Upper lobe of right lung (tissue), 1 donor: ENCODE measurements around the gene TMEM253. TPM values are rescaled to one million over a fixed set of nuclear protein-coding genes. Genes with fewer than 3 reads are reported as not detected.

Source experiments
- ATAC-seq: fragments of 200-7000 bp; cut with Tn5 transposase; one replicate; pipeline ENCODE4 v1.9.1; 2020; ENCODE audit warnings: mild to moderate bottlenecking, moderate library complexity
- DNase-seq: peaks from one replicate; pipeline ENCODE4 v3.0.0-alpha.2; 2020
- H3K27ac ChIP-seq: fragments of 200-600 bp; one replicate; pipeline ENCODE4 v1.8.0; 2022
- H3K27me3 ChIP-seq: fragments of 200-600 bp; one replicate; pipeline ENCODE4 v1.8.0; 2022; ENCODE audit warnings: mild to moderate bottlenecking
- H3K36me3 ChIP-seq: fragments of 200-600 bp; one replicate; pipeline ENCODE4 v1.8.0; 2022
- H3K4me1 ChIP-seq: fragments of 200-600 bp; one replicate; pipeline ENCODE4 v1.8.0; 2022
- H3K4me3 ChIP-seq: fragments of 200-600 bp; one replicate; pipeline ENCODE4 v1.8.0; 2022; ENCODE audit warnings: mild to moderate bottlenecking
- H3K9me3 ChIP-seq: fragments of 200-600 bp; one replicate; pipeline ENCODE4 v1.8.0; 2022
- intact Hi-C: fragments of 100-400 bp; cut with DNase I; formaldehyde crosslinking; loops from one replicate; pipeline ENCODE4 v1.11.0; 2022
- total RNA-seq: library from RNA; stranded (reverse); fragmentation: NEBNext Ultra II Directional; extraction: Animal tissue kit (Norgen Biotek cat#: 25700); gene quantifications from one replicate; pipeline ENCODE4 v1.2.1, GENCODE V29; 2021
- TF ChIP-seq, protein P1 (sequence below): fragments of 200-600 bp; IDR thresholded peaks from one replicate; pipeline ENCODE4 v1.8.0; 2022; ENCODE audit warnings: antibody characterized with exemption
- donor health status: DM: no; HTN: yes; CAD: no; lungs with severe emphysema.

Gene TMEM253
- total RNA-seq, 1 donor from 2014 or later: 0.67 TPM

GRCh38 chr14:21072781-21073339, 28.0 kb upstream of the TMEM253 start:
- Histone ChIP-seq H3K4me3 (no peak overlapping the region), H3K36me3 (peaks cover 18% of the 10 kb centered on the region), H3K9me3 (no peaks in the 10 kb centered on the region), H3K27ac (no peak overlapping the region), H3K4me1 (peaks cover 26% of the 10 kb centered on the region), H3K27me3 (no peaks in the 10 kb centered on the region)
- TF ChIP-seq, protein P1, sequence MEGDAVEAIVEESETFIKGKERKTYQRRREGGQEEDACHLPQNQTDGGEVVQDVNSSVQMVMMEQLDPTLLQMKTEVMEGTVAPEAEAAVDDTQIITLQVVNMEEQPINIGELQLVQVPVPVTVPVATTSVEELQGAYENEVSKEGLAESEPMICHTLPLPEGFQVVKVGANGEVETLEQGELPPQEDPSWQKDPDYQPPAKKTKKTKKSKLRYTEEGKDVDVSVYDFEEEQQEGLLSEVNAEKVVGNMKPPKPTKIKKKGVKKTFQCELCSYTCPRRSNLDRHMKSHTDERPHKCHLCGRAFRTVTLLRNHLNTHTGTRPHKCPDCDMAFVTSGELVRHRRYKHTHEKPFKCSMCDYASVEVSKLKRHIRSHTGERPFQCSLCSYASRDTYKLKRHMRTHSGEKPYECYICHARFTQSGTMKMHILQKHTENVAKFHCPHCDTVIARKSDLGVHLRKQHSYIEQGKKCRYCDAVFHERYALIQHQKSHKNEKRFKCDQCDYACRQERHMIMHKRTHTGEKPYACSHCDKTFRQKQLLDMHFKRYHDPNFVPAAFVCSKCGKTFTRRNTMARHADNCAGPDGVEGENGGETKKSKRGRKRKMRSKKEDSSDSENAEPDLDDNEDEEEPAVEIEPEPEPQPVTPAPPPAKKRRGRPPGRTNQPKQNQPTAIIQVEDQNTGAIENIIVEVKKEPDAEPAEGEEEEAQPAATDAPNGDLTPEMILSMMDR: no peak
- DNase-seq (no peak), ATAC-seq (no peak)
- intact Hi-C loops: no loop called here

- no peaks in the 10 kb centered on the region for H3K27me3 ChIP-seq
- ATAC-seq (no peak), DNase-seq (no peak)
- no peak overlapping the region for H3K27ac ChIP-seq
- H3K36me3 ChIP-seq: peaks cover 27% of the 10 kb centered on the region
- H3K4me1 ChIP-seq: peaks cover 21% of the 10 kb centered on the region
- H3K9me3 ChIP-seq: no peaks in the 10 kb centered on the region
- TF ChIP-seq, protein P1: no peak
- no peak overlapping the region for H3K4me3 ChIP-seq
- intact Hi-C loops: no loop called here
Measured at GRCh38 chr14:21073921-21074320, 26.9 kb upstream of the TMEM253 start.

DNA sequence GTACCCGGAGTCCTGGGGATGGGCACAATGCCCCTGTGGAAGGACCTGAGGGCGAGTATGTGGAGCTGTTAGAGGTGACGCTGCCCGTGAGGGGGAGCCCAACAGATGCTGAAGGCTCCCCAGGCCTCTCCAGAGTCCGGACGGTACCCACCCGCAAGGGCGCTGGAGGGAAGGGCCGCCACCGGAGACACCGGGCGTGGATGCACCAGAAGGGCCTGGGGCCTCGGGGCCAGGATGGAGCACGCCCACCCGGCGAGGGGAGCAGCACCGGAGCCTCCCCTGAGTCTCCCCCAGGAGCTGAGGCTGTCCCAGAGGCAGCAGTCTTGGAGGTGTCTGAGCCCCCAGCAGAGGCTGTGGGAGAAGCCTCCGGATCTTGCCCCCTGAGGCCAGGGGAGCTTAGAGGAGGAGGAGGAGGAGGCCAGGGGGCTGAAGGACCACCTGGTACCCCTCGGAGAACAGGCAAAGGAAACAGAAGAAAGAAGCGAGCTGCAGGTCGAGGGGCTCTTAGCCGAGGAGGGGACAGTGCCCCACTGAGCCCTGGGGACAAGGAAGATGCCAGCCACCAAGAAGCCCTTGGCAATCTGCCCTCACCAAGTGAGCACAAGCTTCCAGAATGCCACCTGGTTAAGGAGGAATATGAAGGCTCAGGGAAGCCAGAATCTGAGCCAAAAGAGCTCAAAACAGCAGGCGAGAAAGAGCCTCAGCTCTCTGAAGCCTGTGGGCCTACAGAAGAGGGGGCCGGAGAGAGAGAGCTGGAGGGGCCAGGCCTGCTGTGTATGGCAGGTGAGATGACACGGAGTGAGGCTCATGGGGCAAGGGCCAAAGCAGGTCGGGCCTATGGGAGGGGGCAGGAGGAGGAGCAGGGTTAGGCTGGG, 26.2 kb upstream of the TMEM253 start:
- intact Hi-C loops: no loop called here
- TF ChIP-seq, protein P1: no peak
- no peak overlapping the region for H3K4me3 ChIP-seq
- H3K9me3 ChIP-seq: no peaks in the 10 kb centered on the region
- no peak overlapping the region for H3K27ac ChIP-seq
- no peaks in the 10 kb centered on the region for H3K27me3 ChIP-seq
- H3K36me3 ChIP-seq: peaks cover 34% of the 10 kb centered on the region
- DNase-seq (no peak), ATAC-seq (no peak)
- H3K4me1 ChIP-seq: peaks cover 14% of the 10 kb centered on the region

DNA sequence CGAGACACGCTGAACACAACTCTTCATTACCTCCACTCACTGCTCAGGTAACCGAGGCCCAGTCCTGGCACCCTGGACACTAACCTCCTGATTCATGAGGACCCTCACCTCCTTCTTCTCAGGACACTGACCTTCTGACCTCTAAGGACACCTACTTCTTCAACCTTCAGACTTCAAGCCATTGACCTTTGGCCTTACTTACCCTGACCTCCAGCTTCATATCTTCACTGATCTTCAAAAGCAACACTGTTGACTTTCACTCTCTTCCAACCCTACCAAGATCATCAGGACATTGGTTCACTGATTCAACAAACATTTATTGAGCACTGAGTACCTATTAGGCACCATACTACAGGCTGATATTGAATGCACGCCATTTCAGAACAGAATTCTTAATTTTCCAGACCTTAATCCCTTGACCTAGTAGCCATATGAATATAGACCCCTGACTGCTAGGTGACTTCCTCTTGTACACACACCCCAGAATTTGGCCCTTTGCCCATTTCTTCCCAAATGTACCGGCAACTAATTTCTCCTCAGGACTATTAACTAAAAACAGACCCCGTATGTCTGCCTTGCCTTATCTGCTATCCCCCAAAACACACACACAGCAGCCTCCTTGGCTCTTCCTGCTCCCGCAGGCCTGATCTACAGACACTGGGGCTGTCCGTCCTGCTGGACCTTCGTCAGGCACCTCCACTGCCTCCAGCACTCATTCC, 25.0 kb upstream of the TMEM253 start:
- no peaks in the 10 kb centered on the region for H3K27me3 ChIP-seq
- H3K4me3 ChIP-seq: no peak overlapping the region
- H3K27ac ChIP-seq: no peak overlapping the region
- DNase-seq (no peak), ATAC-seq (no peak)
- no peaks in the 10 kb centered on the region for H3K9me3 ChIP-seq
- TF ChIP-seq, protein P1: no peak
- peaks cover 12% of the 10 kb centered on the region for H3K4me1 ChIP-seq
- H3K36me3 ChIP-seq: peaks cover 45% of the 10 kb centered on the region
- intact Hi-C loops: no loop called here

DNA sequence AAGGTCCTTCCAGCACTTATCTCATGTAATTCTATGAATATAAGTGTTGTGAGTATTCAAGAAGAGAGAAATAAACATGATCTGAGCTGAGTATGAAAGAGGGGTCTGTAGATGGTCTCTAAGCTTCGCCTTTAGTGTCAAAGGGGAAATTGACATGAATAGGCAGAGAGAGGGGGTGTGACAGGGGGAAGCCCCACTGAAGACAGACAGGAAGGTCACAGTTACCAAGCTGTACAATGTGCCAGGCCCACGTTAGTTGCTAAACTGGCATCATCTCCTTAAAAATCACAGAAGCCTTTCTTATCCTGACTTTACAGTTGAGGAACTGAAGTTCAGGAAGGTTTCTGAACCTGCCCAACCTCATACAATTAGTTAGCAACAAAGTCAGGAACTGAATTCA, 23.2 kb upstream of the TMEM253 start:
- DNase-seq (no peak), ATAC-seq (no peak)
- Histone ChIP-seq H3K36me3 (peaks cover 61% of the 10 kb centered on the region), H3K4me3 (no peak overlapping the region), H3K9me3 (no peaks in the 10 kb centered on the region), H3K4me1 (no peaks in the 10 kb centered on the region), H3K27me3 (no peaks in the 10 kb centered on the region), H3K27ac (no peak overlapping the region)
- TF ChIP-seq, protein P1: no peak
- intact Hi-C loops: no loop called here
